Peyer's patch (tissue), 4 donors: ENCODE data around the gene NAA10.

Experiments used
- CTCF ChIP-seq, 6 experiments: fragments of 450-650 bp in 4 of 6; fragments of 200-600 bp in 2 of 6; sonication (generic) in 1 of 6; IDR thresholded peaks; one replicate each; pipeline ENCODE4 v1.5.1; 2017 to 2019; ENCODE audit warnings: antibody characterized with exemption in 6 of 6, mild to moderate bottlenecking in 3 of 6, moderate library complexity in 1 of 6
- POLR2A ChIP-seq, 2 donors: fragments of 450-650 bp; IDR thresholded peaks; one replicate each; pipeline ENCODE4 v1.5.1; 2017; ENCODE audit warnings: antibody characterized with exemption in 2 of 2, mild to moderate bottlenecking in 2 of 2, moderate library complexity in 2 of 2

- no peak for TF ChIP-seq CTCF (IDR thresholded peaks at IDR 0.05)
- TF ChIP-seq POLR2A (IDR thresholded peaks at IDR 0.05), result no peak
Observed at GRCh38 chrX:153963546-153963945, 28.7 kb upstream of the NAA10 start.
